ENCODE data around the gene NACC2.

Gene NACC2

DNA sequence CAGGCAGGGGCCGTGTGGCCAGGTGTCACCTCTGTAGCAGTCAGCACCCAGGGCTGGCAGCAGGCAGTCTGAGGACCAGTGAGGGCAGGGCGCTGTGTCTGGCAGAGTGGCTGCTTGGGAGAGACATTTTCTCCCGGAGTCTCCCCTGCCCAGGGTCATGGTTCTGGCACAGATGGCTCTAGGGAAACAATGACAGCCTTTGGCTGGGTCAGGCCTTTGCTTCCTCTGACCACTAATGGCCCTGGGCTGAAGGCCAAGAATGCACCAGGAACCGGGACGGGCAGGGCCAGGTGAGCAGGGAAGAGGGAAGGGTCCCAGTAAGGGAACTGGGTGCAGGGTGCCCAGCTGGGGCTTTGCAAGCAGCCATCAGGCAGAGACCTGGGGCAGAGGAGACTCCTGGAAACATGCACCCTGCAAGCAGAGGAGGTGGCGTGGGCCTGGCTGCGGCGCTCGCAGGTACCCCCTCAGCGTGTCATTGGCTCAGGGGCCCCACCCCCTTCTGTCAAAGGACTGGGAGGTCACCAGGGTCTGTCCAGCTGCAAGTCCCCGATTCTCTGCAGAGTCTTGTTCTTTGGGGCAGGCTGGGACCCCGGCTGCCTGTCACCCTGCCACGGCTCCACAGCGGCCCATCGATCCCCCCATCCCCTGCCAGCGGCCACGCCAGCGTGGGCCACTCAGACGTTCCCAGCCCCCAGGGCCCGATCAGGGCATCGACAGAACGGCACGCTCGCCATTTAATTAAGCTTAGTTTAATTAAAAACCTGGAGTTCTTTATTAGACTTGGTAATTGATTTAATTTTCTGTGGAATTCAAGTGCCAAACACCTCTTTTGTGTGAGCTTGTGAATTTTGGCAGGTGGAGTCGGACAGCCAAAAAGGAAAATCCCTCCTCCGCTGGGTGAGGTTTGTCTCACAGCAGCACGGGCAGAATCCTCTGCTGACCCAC is 42.5 kb upstream of the NACC2 start:
- WGBS, 2 experiments (ENCODE audit: insufficient coverage in 2 of 2), result 89 to 94% methylated on average over 16 to 24 of the region's 27 CpGs
- H3K4me3 ChIP-seq (ENCODE audit: extremely low read depth, insufficient read depth, low read length, poor library complexity, severe bottlenecking), result no peak overlapping the region
- H3K27ac ChIP-seq (ENCODE audit: low read depth, low read length, severe bottlenecking), result no peak overlapping the region
- peaks cover 4% of the 10 kb centered on the region for H3K4me1 ChIP-seq (ENCODE audit: control insufficient read depth, insufficient read depth, low read length, poor library complexity, severe bottlenecking)
- no peaks in the 10 kb centered on the region for H3K9me3 ChIP-seq (ENCODE audit: control insufficient read depth, low read length)
- H3K36me3 ChIP-seq (ENCODE audit: control insufficient read depth, insufficient read depth, low read length), result no peaks in the 10 kb centered on the region

DNA sequence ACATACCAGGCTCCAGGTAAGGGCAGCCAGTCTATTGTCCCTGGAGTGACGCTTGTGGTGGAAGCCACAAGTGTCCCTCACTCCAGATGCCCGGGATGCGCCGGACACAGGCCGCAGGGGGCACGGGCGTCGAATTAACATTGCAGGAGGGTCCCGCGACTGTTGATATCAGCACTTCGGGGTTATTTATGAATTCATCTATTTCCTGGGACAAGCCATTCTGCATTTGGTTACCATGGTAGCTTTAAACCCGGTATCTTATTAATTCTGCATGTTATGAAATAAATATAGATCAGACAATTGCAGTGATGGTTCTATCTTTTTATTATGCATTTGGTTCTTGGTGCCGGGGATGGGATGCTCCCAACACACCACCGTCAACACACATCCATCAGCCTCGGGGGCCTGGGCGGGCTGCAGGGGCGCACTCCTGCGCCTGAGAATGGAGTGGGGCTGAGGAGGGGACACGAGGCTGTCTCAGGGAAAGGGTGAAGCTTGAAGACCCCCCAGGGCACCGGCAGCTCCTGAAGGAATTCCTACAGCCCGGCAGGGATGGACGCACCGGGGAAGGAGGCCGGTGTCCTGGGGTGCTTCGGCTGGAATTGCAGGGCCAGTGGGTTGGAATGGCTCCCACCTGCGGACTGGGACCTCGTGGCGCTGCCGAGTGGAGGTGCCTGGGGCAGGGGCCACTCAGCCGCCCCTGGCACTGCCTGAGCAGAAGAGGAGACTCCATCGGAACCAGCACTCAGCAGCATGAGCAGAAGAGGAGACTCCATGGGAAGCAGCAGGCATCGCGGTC is 41.2 kb upstream of the NACC2 start:
- H3K36me3 ChIP-seq (ENCODE audit: control insufficient read depth, insufficient read depth, low read length), result no peaks in the 10 kb centered on the region
- H3K27ac ChIP-seq (ENCODE audit: low read depth, low read length, severe bottlenecking), result no peak overlapping the region
- H3K4me3 ChIP-seq (ENCODE audit: extremely low read depth, insufficient read depth, low read length, poor library complexity, severe bottlenecking), result no peak overlapping the region
- WGBS, 2 experiments (ENCODE audit: insufficient coverage in 2 of 2), result 83 to 84% methylated on average over 26 of the region's 33 CpGs
- peaks cover 6% of the 10 kb centered on the region for H3K4me1 ChIP-seq (ENCODE audit: control insufficient read depth, insufficient read depth, low read length, poor library complexity, severe bottlenecking)
- H3K9me3 ChIP-seq (ENCODE audit: control insufficient read depth, low read length), result no peaks in the 10 kb centered on the region

DNA sequence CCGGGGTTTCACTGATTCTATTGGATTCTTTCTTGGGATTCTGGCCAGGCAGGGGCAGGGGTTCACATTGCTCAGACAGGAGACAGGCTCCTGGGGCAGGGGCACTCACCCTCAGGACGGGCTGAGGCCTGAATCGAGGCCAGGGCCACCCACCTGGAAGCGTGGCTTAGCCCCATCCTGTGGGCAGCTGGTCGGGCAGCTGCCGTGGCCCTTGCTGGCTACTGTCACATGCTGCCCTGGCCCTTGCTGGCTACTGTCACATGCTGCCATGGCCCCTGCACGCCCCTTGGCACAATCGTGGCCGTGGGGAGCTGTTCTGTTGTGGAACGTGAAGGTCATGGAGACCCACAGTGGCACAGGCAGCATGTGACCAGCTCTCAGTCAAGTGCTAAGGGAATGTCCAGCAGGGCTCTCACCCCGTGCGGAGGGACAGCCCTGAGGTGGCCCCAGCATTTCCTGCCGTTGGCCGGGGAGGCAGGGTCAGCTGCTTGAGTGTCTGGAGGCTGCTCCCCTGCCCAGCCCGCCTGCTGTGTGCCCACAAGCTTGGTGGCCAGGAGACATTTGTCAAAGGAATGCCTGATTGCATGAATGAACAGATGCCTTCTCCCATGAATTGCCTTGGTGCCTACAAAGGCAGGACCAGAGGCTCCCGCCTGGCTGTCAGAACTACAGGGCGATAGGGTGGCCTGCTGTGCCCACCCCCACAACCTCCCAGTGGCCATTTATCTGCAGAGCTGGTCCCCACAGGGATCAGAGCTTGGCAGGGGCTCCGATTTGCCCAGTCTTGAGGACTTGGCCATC is 40.4 kb upstream of the NACC2 start:
- no peaks in the 10 kb centered on the region for H3K9me3 ChIP-seq (ENCODE audit: control insufficient read depth, low read length)
- peaks cover 5% of the 10 kb centered on the region for H3K4me1 ChIP-seq (ENCODE audit: control insufficient read depth, insufficient read depth, low read length, poor library complexity, severe bottlenecking)
- no peaks in the 10 kb centered on the region for H3K36me3 ChIP-seq (ENCODE audit: control insufficient read depth, insufficient read depth, low read length)
- no peak overlapping the region for H3K4me3 ChIP-seq (ENCODE audit: extremely low read depth, insufficient read depth, low read length, poor library complexity, severe bottlenecking)
- H3K27ac ChIP-seq (ENCODE audit: low read depth, low read length, severe bottlenecking), result no peak overlapping the region
- 81 to 87% methylated on average over 18 of the region's 18 CpGs for WGBS, 2 experiments (ENCODE audit: insufficient coverage in 2 of 2)

DNA sequence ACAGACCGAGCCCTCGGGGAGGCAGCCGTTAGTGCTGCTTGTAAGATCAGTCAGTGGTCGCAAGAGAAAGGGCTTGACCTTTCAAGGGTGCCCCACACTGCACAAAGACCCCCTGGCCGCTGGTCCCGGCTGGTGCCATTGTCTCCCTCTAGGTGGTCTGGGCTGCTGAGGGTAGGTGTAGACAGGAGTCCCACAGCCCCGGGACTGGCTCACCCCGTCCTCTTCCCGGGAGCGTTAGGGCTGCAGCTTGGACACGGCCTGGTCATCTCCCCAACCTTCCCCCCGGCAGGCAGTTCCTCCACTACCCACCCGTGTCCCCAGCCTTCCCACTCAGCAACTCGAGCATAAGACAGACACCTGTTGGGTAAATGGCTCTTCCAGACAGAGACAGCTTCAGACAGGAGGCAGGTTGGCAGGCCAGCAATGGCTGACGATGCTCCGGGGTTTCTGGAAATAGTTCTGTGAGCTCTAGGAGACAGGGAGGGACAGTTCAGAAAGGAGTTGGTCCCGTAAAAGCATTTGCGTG is 38.9 kb upstream of the NACC2 start:
- peaks cover 5% of the 10 kb centered on the region for H3K4me1 ChIP-seq (ENCODE audit: control insufficient read depth, insufficient read depth, low read length, poor library complexity, severe bottlenecking)
- WGBS, 2 experiments (ENCODE audit: insufficient coverage in 2 of 2), result 44 to 56% methylated on average over 16 to 17 of the region's 18 CpGs
- no peaks in the 10 kb centered on the region for H3K9me3 ChIP-seq (ENCODE audit: control insufficient read depth, low read length)
- H3K4me3 ChIP-seq (ENCODE audit: extremely low read depth, insufficient read depth, low read length, poor library complexity, severe bottlenecking), result peak overlapping the region; percentile 40
- H3K36me3 ChIP-seq (ENCODE audit: control insufficient read depth, insufficient read depth, low read length), result no peaks in the 10 kb centered on the region
- no peak overlapping the region for H3K27ac ChIP-seq (ENCODE audit: low read depth, low read length, severe bottlenecking)

DNA sequence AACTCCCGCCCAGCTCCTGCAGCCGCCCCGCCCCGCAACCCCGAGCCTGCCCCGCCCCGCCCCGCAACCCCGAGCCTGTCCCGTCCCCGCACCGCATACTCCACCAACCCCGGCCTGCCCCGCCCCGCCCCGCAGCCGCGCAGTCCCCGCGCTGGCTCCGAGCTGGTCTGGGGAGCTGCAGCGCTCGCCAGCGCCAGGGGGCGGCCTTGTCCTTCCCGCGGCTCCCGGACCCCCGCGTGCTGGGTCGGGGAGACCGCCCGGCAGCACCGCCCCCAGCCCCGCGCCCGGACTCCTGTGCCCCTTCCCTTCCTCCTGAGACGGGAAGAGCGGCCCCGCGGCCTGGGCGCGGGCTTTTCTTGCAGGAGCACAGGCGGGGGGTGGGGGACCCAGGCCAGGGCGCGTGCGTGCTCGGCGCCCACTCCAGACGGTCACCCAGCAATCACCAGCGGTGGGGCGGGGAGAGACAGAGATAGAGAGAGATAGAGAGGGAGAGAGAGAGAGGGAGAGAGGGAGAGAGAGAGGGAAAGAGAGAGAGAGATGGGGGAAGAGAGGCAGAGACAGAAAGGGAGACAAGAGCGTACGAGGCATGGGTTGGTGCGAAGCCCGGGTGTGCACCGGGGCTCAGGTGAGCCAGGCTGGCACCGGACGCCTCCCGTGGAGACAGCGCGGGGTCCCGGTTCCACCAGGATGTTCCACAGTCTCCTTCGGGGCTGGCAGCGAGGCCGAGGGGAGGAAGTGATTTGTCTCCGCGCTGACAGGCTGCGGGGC is 38.3 kb upstream of the NACC2 start:
- no peak overlapping the region for H3K27ac ChIP-seq (ENCODE audit: low read depth, low read length, severe bottlenecking)
- H3K4me3 ChIP-seq (ENCODE audit: extremely low read depth, insufficient read depth, low read length, poor library complexity, severe bottlenecking), result peak overlapping the region; percentile 40
- WGBS, 2 experiments (ENCODE audit: insufficient coverage in 2 of 2), result 9 to 10% methylated on average over 38 to 43 of the region's 69 CpGs
- H3K36me3 ChIP-seq (ENCODE audit: control insufficient read depth, insufficient read depth, low read length), result no peaks in the 10 kb centered on the region
- no peaks in the 10 kb centered on the region for H3K9me3 ChIP-seq (ENCODE audit: control insufficient read depth, low read length)
- peaks cover 5% of the 10 kb centered on the region for H3K4me1 ChIP-seq (ENCODE audit: control insufficient read depth, insufficient read depth, low read length, poor library complexity, severe bottlenecking)

DNA sequence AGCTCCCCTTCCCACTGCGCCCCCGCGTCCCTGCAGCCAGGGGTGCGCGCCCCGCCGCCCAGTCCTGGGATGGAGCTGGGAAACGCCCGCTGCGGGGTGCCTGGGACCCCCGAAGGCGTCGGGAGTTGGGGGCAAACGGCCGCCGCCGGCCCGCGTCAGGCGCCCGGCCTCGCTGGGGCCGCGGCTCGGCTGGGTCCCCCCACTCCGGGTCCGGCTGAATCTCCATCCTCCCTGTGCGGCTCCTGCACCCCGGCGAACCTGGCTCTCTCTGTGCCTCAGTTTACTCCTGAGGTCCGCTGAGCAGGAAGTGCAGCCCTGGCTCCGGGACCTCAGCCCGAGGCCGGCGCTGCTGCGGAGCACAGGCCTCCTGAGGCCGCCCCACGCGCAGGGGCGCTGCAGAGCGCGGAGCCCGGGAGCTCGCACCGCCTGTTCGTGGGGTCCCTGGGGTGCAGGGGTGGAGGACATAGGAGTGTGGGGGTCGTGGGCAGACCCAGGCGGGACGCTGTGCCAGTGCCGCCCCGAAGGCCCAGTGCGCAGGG is 37.5 kb upstream of the NACC2 start:
- Histone ChIP-seq H3K36me3 (ENCODE audit: control insufficient read depth, insufficient read depth, low read length) (no peaks in the 10 kb centered on the region), H3K9me3 (ENCODE audit: control insufficient read depth, low read length) (no peaks in the 10 kb centered on the region), H3K4me3 (ENCODE audit: extremely low read depth, insufficient read depth, low read length, poor library complexity, severe bottlenecking) (no peak overlapping the region), H3K4me1 (ENCODE audit: control insufficient read depth, insufficient read depth, low read length, poor library complexity, severe bottlenecking) (peaks cover 5% of the 10 kb centered on the region), H3K27ac (ENCODE audit: low read depth, low read length, severe bottlenecking) (no peak overlapping the region)
- WGBS, 2 experiments (ENCODE audit: insufficient coverage in 2 of 2), result 69 to 78% methylated on average over 40 to 49 of the region's 52 CpGs

DNA sequence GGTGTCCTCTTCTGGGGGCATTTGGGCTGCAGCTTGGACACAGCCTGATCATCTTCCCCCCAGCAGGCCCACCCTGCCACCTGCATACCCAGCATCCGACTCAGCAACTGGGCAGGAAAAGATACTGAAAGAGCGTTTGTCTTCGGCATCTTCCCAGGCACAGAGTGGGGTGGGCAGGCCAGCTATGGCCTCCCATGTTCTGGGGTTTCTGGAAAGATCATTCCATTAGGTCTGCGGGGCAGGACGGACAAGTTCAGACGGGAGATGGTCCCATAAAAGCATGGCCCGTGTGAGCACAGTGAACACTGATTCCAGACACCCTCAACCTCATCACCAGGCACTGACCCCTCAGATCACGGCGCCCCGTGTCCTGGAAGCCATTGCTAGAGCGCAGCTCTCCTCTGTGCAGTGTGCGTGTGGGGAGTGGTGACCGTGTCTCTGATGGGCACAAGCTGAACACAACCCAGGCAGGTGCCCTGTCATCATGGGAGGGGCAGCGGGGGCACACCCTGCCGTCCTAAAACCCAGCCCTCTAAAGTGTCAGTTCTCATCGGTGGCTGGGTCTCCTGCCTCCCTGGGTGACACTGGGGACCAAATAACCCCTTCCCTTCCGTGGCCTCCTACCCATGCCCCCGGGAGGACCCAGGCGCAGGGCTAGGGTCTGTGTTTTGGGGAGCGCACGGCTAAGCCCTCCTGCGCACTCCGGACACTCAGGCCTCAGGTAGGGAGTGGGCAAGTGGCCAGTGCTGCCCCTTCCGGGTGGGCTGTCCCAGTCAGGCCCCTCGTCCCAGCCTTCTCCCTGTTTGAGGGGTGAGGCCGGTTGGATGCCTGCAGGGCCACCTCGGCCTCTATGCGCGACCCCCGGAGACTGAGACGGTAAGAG is 36.8 kb upstream of the NACC2 start:
- WGBS, 2 experiments (ENCODE audit: insufficient coverage in 2 of 2), result 86 to 90% methylated on average over 28 of the region's 31 CpGs
- Histone ChIP-seq H3K4me3 (ENCODE audit: extremely low read depth, insufficient read depth, low read length, poor library complexity, severe bottlenecking) (no peak overlapping the region), H3K4me1 (ENCODE audit: control insufficient read depth, insufficient read depth, low read length, poor library complexity, severe bottlenecking) (peaks cover 5% of the 10 kb centered on the region), H3K27ac (ENCODE audit: low read depth, low read length, severe bottlenecking) (no peak overlapping the region), H3K36me3 (ENCODE audit: control insufficient read depth, insufficient read depth, low read length) (no peaks in the 10 kb centered on the region), H3K9me3 (ENCODE audit: control insufficient read depth, low read length) (no peaks in the 10 kb centered on the region)

DNA sequence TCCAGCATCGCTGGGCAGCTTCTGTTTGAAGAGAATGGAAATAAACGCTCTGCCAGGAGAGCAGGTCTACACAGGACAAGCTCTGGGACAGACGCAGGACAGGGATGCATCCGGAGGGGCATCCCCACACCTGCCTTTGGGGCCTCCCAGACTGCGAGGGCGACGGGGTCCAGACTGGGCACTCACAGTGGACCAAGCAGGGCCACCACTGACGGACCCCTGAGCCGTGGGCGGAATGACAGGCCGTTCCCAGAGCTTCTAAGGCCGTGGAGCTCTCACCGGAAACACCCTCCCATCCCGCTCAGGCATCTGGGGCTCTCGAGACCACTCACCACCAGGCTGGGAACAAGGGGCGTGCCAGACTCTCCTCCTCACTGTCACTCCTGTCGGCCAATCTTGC is 34.1 kb upstream of the NACC2 start:
- no peak overlapping the region for H3K4me3 ChIP-seq (ENCODE audit: extremely low read depth, insufficient read depth, low read length, poor library complexity, severe bottlenecking)
- H3K9me3 ChIP-seq (ENCODE audit: control insufficient read depth, low read length), result no peaks in the 10 kb centered on the region
- WGBS, 2 experiments (ENCODE audit: insufficient coverage in 2 of 2), result 86 to 90% methylated on average over 12 to 14 of the region's 17 CpGs
- no peaks in the 10 kb centered on the region for H3K36me3 ChIP-seq (ENCODE audit: control insufficient read depth, insufficient read depth, low read length)
- H3K4me1 ChIP-seq (ENCODE audit: control insufficient read depth, insufficient read depth, low read length, poor library complexity, severe bottlenecking), result peaks cover 5% of the 10 kb centered on the region
- no peak overlapping the region for H3K27ac ChIP-seq (ENCODE audit: low read depth, low read length, severe bottlenecking)

DNA sequence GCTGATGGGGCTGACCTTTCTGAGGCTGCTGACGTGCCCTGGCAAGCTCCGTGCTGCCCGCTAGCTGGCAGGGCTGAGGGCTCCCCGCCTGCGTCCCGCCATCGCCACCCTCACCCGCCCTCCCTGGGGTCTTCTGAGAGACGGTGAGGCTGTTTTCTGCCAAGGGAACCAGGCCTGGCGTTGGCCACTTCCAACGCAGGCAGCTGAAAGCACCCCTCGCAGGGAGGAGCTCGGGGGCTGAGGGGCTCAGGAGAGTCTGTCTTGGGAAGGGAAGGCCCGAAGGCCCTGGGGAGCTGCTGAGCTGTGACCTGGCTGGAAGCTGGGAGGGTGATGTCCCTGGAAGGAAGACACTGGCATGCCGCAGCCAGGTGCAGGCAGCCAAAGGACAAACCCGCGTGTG is 33.3 kb upstream of the NACC2 start:
- Histone ChIP-seq H3K9me3 (ENCODE audit: control insufficient read depth, low read length) (no peaks in the 10 kb centered on the region), H3K36me3 (ENCODE audit: control insufficient read depth, insufficient read depth, low read length) (no peaks in the 10 kb centered on the region), H3K4me1 (ENCODE audit: control insufficient read depth, insufficient read depth, low read length, poor library complexity, severe bottlenecking) (peaks cover 5% of the 10 kb centered on the region), H3K4me3 (ENCODE audit: extremely low read depth, insufficient read depth, low read length, poor library complexity, severe bottlenecking) (no peak overlapping the region), H3K27ac (ENCODE audit: low read depth, low read length, severe bottlenecking) (no peak overlapping the region)
- 90 to 91% methylated on average over 15 to 17 of the region's 17 CpGs for WGBS, 2 experiments (ENCODE audit: insufficient coverage in 2 of 2)

Data from mesodermal cell (in vitro differentiated cells).